ENCODE data around the gene PIGR. TPM values are rescaled to one million over a fixed set of nuclear protein-coding genes. Genes with fewer than 3 reads are reported as not detected.

The PIGR gene
- total RNA-seq, 1 experiment from 2014 or later: not detected

GRCh38 chr1:206916000-206916709 is 30.1 kb downstream of the PIGR start:
- H3K27me3 ChIP-seq (ENCODE audit: insufficient read depth, low read length): no peaks in the 10 kb centered on the region; the same call in 1 of the 2 replicates
- no peak overlapping the region for H3K9ac ChIP-seq (ENCODE audit: extremely low read depth, insufficient read length, low read length)
- no peak overlapping the region for H3K27ac Mint-ChIP-seq
- H3K18ac ChIP-seq (ENCODE audit: insufficient read length, low read depth, low read length): no peak overlapping the region
- no peak overlapping the region for H3K23ac ChIP-seq (ENCODE audit: insufficient read length, low read depth, low read length)
- H4K5ac ChIP-seq (ENCODE audit: insufficient read length, low read depth, low read length): no peak overlapping the region
- no peaks in the 10 kb centered on the region for H4K20me1 ChIP-seq (ENCODE audit: control insufficient read depth, insufficient read depth, insufficient read length)
- H4K91ac ChIP-seq (ENCODE audit: insufficient read length, low read depth, low read length): no peak overlapping the region
- H3K23me2 ChIP-seq (ENCODE audit: insufficient read length, low read depth, low read length, poor library complexity, severe bottlenecking): no peaks in the 10 kb centered on the region
- no CpG with 5 or more reads among the region's 8 CpGs for WGBS (ENCODE audit: extremely low coverage, insufficient read length, low lambda C conversion rate)
- no peaks in the 10 kb centered on the region for H3K79me1 ChIP-seq (ENCODE audit: insufficient read depth, low read depth, low read length, poor library complexity, severe bottlenecking)
- H2BK120ac ChIP-seq (ENCODE audit: low read depth, low read length, poor library complexity, severe bottlenecking): no peak overlapping the region
- no peak overlapping the region for H2BK20ac ChIP-seq (ENCODE audit: low read depth, low read length, poor library complexity, severe bottlenecking)
- H3K4me2 ChIP-seq (ENCODE audit: insufficient read depth, insufficient read length, low read length): no peak overlapping the region
- H3K27ac ChIP-seq (ENCODE audit: insufficient read length, low read depth, low read length): no peak overlapping the region
- no peaks in the 10 kb centered on the region for H3K79me2 ChIP-seq (ENCODE audit: insufficient read depth, low read length)
- H2BK12ac ChIP-seq (ENCODE audit: insufficient read length, low read depth, low read length): no peak overlapping the region
- no peaks in the 10 kb centered on the region for H3K9me3 ChIP-seq (ENCODE audit: control insufficient read depth, low read depth, low read length)
- H4K8ac ChIP-seq (replicated peaks; ENCODE audit: insufficient read length, low read depth, low read length): no peak overlapping the region
- no peak overlapping the region for H2BK15ac ChIP-seq (ENCODE audit: low read depth, low read length)
- H3K4me1 Mint-ChIP-seq: no peaks in the 10 kb centered on the region
- H2AFZ ChIP-seq (ENCODE audit: low read length): no peak overlapping the region
- H3K4me1 ChIP-seq (ENCODE audit: insufficient read depth, low read length): no peaks in the 10 kb centered on the region
- H3K9me3 Mint-ChIP-seq: no peaks in the 10 kb centered on the region
- no peak overlapping the region for H3K14ac ChIP-seq (ENCODE audit: insufficient read depth, low read length)
- H3K4ac ChIP-seq (ENCODE audit: low read depth, low read length): no peak overlapping the region
- H3K27me3 Mint-ChIP-seq (ENCODE audit: low read depth): peaks cover 43% of the 10 kb centered on the region
- no peak overlapping the region for H3K56ac ChIP-seq (ENCODE audit: insufficient read length, low read depth, low read length)
- no peak overlapping the region for H3T11ph ChIP-seq (ENCODE audit: low read length)
- no peak overlapping the region for H2AK5ac ChIP-seq (ENCODE audit: insufficient read length, low read length)
- no peak for TF ChIP-seq CTCF (conservative IDR thresholded peaks at IDR 0.05)
- H3K4me3 Mint-ChIP-seq: no peak overlapping the region
- H2BK5ac ChIP-seq (ENCODE audit: insufficient read length, low read length): no peak overlapping the region
- DNase-seq: no peak
- H3K36me3 Mint-ChIP-seq (ENCODE audit: insufficient read depth in 1 of 3, low read depth in 3 of 3): no peaks in the 10 kb centered on the region

All from H9 (cell line).